Measurements from ENCODE around the gene IQGAP1. TPM values are rescaled to one million over a fixed set of nuclear protein-coding genes. Genes with fewer than 3 reads are reported as not detected.

Gene IQGAP1
- 205 and 209 TPM in 2 replicates for total RNA-seq

GRCh38 chr15:90387534-90388461, at the start of gene IQGAP1:
TSS of gene IQGAP1 (plus strand) at chr15:90388242. CDS start at chr15:90388342, 100 bp downstream.

GRCh38 chr15:90352107-90352893, 35.7 kb upstream of the IQGAP1 start, which contains the start of gene ZNF774:
TSS of gene ZNF774 (plus strand) at chr15:90352284. CDS start at chr15:90354661, 2,377 bp downstream.

GRCh38 chr15:90529371-90530249, 141.6 kb downstream of the IQGAP1 start, which contains the start of gene CRTC3:
TSS of gene CRTC3 (plus strand) at chr15:90529923. CDS start at chr15:90530072, 149 bp downstream.

Other genes with a start within 250 kb of the IQGAP1 start
- 138 and 191 TPM in 2 replicates for gene SEMA4B, start 186.9 kb upstream of the IQGAP1 start, total RNA-seq
- 32.6 and 40.0 TPM in 2 replicates for gene CIB1, start 154.3 kb upstream of the IQGAP1 start, total RNA-seq
- gene GDPGP1, start 154.0 kb upstream of the IQGAP1 start, total RNA-seq = 1.1 and 5.1 TPM in 2 replicates
- not detected in 2 replicates for gene TTLL13, start 138.7 kb upstream of the IQGAP1 start, total RNA-seq
- gene NGRN, start 122.6 kb upstream of the IQGAP1 start, total RNA-seq = 95.4 and 121 TPM in 2 replicates
- 3.4 and 3.6 TPM in 2 replicates for gene ZNF774, start 36.0 kb upstream of the IQGAP1 start, total RNA-seq
- gene CRTC3, start 141.7 kb downstream of the IQGAP1 start, total RNA-seq = 7.2 and 8.5 TPM in 2 replicates